HL-60 (cell line): ENCODE results near the gene KRTAP9-3.
"Not testable (repeated sequence)": the region's sequence is repeated elsewhere in the genome, so short reads cannot be mapped to it uniquely, and the experiment has no call there.

Experiments used
- GABPA ChIP-seq: IDR thresholded peaks from 2 replicates; pipeline ENCODE4 v1.6.1; 2012; ENCODE audit warnings: low read depth
- POLR2AphosphoS5 ChIP-seq: IDR thresholded peaks from 2 replicates; pipeline ENCODE4 v1.6.1; 2012; ENCODE audit warnings: low read depth
- SPI1 ChIP-seq: IDR thresholded peaks from 2 replicates; pipeline ENCODE4 v1.6.1; 2012; ENCODE audit warnings: low read depth, mild to moderate bottlenecking, borderline replicate concordance
- TF ChIP-seq, protein P1 (sequence below): IDR thresholded peaks from one replicate; pipeline ENCODE4 v1.5.1; 2011; ENCODE audit warnings: low read length, control low read depth, inconsistent platforms; ENCODE audit not compliant: insufficient read depth
- TF ChIP-seq, protein P2 (sequence below): IDR thresholded peaks from 2 replicates; pipeline ENCODE4 v1.6.1; 2012; ENCODE audit warnings: low read depth; ENCODE audit not compliant: insufficient replicate concordance

DNA sequence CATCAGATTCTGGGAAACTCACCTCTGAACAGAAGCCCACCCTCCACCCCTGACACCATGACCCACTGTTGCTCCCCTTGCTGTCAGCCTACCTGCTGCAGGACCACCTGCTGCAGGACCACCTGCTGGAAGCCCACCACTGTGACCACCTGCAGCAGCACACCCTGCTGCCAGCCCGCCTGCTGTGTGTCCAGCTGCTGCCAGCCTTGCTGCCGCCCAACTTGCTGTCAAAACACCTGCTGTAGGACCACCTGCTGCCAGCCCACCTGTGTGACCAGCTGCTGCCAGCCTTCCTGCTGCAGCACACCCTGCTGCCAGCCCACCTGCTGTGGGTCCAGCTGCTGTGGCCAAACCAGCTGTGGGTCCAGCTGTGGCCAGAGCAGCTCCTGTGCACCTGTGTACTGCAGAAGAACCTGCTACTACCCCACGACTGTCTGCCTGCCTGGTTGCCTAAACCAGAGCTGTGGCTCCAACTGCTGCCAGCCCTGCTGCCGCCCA is 5.6 kb upstream of the KRTAP9-3 start, which contains the start of gene KRTAP9-2:
- TF ChIP-seq, protein P1, sequence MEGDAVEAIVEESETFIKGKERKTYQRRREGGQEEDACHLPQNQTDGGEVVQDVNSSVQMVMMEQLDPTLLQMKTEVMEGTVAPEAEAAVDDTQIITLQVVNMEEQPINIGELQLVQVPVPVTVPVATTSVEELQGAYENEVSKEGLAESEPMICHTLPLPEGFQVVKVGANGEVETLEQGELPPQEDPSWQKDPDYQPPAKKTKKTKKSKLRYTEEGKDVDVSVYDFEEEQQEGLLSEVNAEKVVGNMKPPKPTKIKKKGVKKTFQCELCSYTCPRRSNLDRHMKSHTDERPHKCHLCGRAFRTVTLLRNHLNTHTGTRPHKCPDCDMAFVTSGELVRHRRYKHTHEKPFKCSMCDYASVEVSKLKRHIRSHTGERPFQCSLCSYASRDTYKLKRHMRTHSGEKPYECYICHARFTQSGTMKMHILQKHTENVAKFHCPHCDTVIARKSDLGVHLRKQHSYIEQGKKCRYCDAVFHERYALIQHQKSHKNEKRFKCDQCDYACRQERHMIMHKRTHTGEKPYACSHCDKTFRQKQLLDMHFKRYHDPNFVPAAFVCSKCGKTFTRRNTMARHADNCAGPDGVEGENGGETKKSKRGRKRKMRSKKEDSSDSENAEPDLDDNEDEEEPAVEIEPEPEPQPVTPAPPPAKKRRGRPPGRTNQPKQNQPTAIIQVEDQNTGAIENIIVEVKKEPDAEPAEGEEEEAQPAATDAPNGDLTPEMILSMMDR: not testable (repeated sequence)
- not testable (repeated sequence) for TF ChIP-seq POLR2AphosphoS5, GABPA, SPI1
- TF ChIP-seq, protein P2, sequence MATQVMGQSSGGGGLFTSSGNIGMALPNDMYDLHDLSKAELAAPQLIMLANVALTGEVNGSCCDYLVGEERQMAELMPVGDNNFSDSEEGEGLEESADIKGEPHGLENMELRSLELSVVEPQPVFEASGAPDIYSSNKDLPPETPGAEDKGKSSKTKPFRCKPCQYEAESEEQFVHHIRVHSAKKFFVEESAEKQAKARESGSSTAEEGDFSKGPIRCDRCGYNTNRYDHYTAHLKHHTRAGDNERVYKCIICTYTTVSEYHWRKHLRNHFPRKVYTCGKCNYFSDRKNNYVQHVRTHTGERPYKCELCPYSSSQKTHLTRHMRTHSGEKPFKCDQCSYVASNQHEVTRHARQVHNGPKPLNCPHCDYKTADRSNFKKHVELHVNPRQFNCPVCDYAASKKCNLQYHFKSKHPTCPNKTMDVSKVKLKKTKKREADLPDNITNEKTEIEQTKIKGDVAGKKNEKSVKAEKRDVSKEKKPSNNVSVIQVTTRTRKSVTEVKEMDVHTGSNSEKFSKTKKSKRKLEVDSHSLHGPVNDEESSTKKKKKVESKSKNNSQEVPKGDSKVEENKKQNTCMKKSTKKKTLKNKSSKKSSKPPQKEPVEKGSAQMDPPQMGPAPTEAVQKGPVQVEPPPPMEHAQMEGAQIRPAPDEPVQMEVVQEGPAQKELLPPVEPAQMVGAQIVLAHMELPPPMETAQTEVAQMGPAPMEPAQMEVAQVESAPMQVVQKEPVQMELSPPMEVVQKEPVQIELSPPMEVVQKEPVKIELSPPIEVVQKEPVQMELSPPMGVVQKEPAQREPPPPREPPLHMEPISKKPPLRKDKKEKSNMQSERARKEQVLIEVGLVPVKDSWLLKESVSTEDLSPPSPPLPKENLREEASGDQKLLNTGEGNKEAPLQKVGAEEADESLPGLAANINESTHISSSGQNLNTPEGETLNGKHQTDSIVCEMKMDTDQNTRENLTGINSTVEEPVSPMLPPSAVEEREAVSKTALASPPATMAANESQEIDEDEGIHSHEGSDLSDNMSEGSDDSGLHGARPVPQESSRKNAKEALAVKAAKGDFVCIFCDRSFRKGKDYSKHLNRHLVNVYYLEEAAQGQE: not testable (repeated sequence)
